Measurements from ENCODE around the gene SLC43A1. TPM values are rescaled to one million over a fixed set of nuclear protein-coding genes. Genes with fewer than 3 reads are reported as not detected.

The SLC43A1 gene
- total RNA-seq, 6 experiments from 2014 or later, result 38.9 to 173 (median 106) TPM

DNA sequence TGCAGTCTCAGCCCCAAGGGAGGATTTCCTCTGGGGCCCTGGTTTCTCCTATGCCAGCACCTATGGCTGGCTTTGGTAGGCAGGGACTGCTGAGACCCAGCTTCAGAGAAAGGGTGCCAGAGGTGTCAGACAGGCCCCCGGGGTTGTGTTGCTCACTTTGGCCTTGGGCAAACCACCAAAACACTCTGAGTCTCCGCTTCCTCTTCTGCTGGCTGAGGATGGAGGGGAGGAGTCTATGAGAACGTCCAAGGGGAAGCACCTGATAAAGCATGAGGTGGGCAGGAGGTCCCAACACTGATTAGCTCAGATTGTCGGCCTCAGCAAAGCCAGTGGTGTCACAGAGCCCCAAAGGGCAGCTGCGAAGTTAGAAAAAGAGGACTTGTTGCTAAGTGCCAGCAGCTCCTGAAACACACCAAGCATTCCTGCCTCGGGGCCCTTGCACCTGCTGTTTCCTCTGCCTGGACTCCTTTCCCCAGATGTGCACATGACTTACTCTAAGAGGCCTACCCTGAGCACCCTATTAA, 32.4 kb upstream of the SLC43A1 start:
- Histone ChIP-seq H3K27ac (no peak overlapping the region), H3K4me3 (no peak overlapping the region), H3K27me3 (no peaks in the 10 kb centered on the region), H3K9me3 (no peaks in the 10 kb centered on the region), H3K36me3 (peaks cover under 1 to 39% (median 16%) of the 10 kb centered on the region in 4 donors), H3K4me1 (no peaks in the 10 kb centered on the region)
- ATAC-seq (peak; percentile 16 to 59 (median 40)), DNase-seq (no peak)
- intact Hi-C loops (cut with DNase I), result no loop called here
- 29% methylated on average over 4 of the region's 6 CpGs for WGBS (ENCODE audit: insufficient coverage, low coverage, low lambda C conversion rate, missing lambda C conversion rate)
- TF ChIP-seq POLR2A (IDR thresholded peaks at IDR 0.05) (no peak), CTCF (IDR thresholded peaks at IDR 0.05) (no peak)

GRCh38 chr11:57546869-57547475, 31.5 kb upstream of the SLC43A1 start:
- peak in 1 of 3 donors; percentile 35 for DNase-seq
- Histone ChIP-seq H3K36me3 (peaks cover 0 to 29% (median 8%) of the 10 kb centered on the region in 4 donors), H3K9me3 (no peaks in the 10 kb centered on the region), H3K4me3 (no peak overlapping the region), H3K27me3 (no peaks in the 10 kb centered on the region), H3K27ac (no peak overlapping the region), H3K4me1 (no peaks in the 10 kb centered on the region)
- TF ChIP-seq POLR2A (IDR thresholded peaks at IDR 0.05) (no peak), CTCF (IDR thresholded peaks at IDR 0.05) (peak in 2 of 4 donors; percentile 18 to 29)
- intact Hi-C loops (cut with DNase I), result no loop called here
- WGBS (ENCODE audit: insufficient coverage, low coverage, low lambda C conversion rate, missing lambda C conversion rate), result 58% methylated on average over 5 of the region's 5 CpGs
- ATAC-seq, result peak; percentile 72 to 87 (median 80)

DNA sequence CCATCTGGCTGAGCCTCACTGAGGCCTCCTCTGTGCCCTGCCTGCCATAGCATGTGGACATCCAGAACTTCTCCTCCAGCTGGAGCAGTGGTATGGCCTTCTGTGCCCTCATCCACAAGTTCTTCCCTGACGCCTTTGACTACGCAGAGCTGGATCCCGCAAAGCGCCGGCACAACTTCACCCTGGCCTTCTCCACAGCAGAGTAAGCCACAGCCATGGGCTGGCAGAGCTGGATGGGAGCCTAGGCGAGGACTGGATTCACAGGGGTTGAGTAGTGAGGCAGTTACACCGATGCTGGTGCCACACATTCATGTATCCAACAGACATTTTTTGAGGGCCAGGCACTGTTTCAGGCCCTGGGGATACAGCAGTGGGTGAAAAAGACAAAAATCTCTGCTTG, 30.9 kb upstream of the SLC43A1 start:
- DNase-seq (no peak), ATAC-seq (no peak)
- no peak overlapping the region for H3K27ac ChIP-seq
- no peaks in the 10 kb centered on the region for H3K9me3 ChIP-seq
- intact Hi-C loops (cut with DNase I), result no loop called here
- peaks cover 0 to 24% (median 5%) of the 10 kb centered on the region in 4 donors for H3K36me3 ChIP-seq
- TF ChIP-seq CTCF (IDR thresholded peaks at IDR 0.05) (no peak), POLR2A (IDR thresholded peaks at IDR 0.05) (no peak)
- WGBS (ENCODE audit: insufficient coverage, low coverage, low lambda C conversion rate, missing lambda C conversion rate), result 100% methylated on average over 2 of the region's 7 CpGs
- H3K4me1 ChIP-seq, result no peaks in the 10 kb centered on the region
- H3K4me3 ChIP-seq, result no peak overlapping the region
- H3K27me3 ChIP-seq, result no peaks in the 10 kb centered on the region

- WGBS (ENCODE audit: insufficient coverage, low coverage, low lambda C conversion rate, missing lambda C conversion rate), result 90% methylated on average over 7 of the region's 13 CpGs
- no peaks in the 10 kb centered on the region for H3K27me3 ChIP-seq
- no peaks in the 10 kb centered on the region for H3K9me3 ChIP-seq
- no peak overlapping the region for H3K27ac ChIP-seq
- no peak overlapping the region for H3K4me3 ChIP-seq
- no peaks in the 10 kb centered on the region for H3K4me1 ChIP-seq
- H3K36me3 ChIP-seq, result peaks cover 0 to 18% (median 2%) of the 10 kb centered on the region in 4 donors
- intact Hi-C loops (cut with DNase I), result no loop called here
- peak in 1 of 4 donors; percentile 26 for ATAC-seq
- no peak for TF ChIP-seq POLR2A (IDR thresholded peaks at IDR 0.05)
- TF ChIP-seq CTCF (IDR thresholded peaks at IDR 0.05), result no peak
- no peak for DNase-seq
Measured at GRCh38 chr11:57545883-57546282, 30.4 kb upstream of the SLC43A1 start.
